K562 (cell line): ENCODE measurements around the gene SH3RF1. TPM values are rescaled to one million over a fixed set of nuclear protein-coding genes. Genes with fewer than 3 reads are reported as not detected.

Experiments
- ATAC-seq: fragments of 200-7000 bp; cut with Tn5 transposase; 3 replicates; pipeline ENCODE4 v1.9.1; 2020; ENCODE audit warnings: moderate library complexity
- BruUV-seq: library from RNA; stranded (reverse); fragments of 400-500 nt; replicated peaks from 2 replicates; lab custom pipeline; 2021; lab: Mats Ljungman, UMichigan
- CTCF ChIA-PET: fragments of 300-600 bp; formaldehyde crosslinking; extraction: SDS; loops from one replicate; lab custom pipeline; 2021; ENCODE audit warnings: low intra/inter-chr PET ratio; lab: Yijun Ruan, JAX
- POLR2A ChIA-PET: fragments of 300-600, 350-650 bp; sonication (Branson Sonifier 250); formaldehyde crosslinking; extraction: SDS; loops from one replicate; lab custom pipeline; 2021; ENCODE audit warnings: antibody characterized with exemption, inconsistent platforms; lab: Yijun Ruan, JAX
- DNase-seq, 4 experiments: peaks; one replicate each; pipeline versions ENCODE4 v3.0.0 to v3.0.0-alpha.2; 2011 to 2018; ENCODE audit warnings: low spot score in 3 of 4, mixed read lengths in 3 of 4; ENCODE audit errors: extremely low read depth in 1 of 4
- FAIRE-seq: peaks from 2 replicates; lab custom pipeline; 2011; peaks lifted over from hg19 to GRCh38; lab: Jason Lieb, UNC
- H2AFZ ChIP-seq: 2 replicates; pipeline ENCODE4 v1.6.0; 2011; ENCODE audit warnings: low read depth, low read length, control low read depth, inconsistent platforms
- H3K27ac ChIP-seq: fragments of 200-600 bp; 3 replicates; pipeline ENCODE4 v1.8.0; 2011; ENCODE audit warnings: low read depth, mild to moderate bottlenecking, control low read depth, inconsistent platforms, low read length, moderate library complexity, mixed read lengths; ENCODE audit errors: extremely low read depth
- H3K27me3 ChIP-seq, 2 experiments: fragments of 300-600 bp in 1 of 2; 2 replicates in 1 of 2; 3 replicates in 1 of 2; pipeline versions ENCODE4 v1.6.0 to v1.8.0; 2011; ENCODE audit warnings: inconsistent platforms in 2 of 2, low read length in 2 of 2, mild to moderate bottlenecking in 1 of 2, mixed read lengths in 1 of 2, moderate library complexity in 1 of 2; ENCODE audit not compliant: control insufficient read depth in 2 of 2, insufficient read depth in 2 of 2
- H3K36me3 ChIP-seq: fragments of 300-600 bp; 3 replicates; pipeline ENCODE4 v1.8.0; 2011; ENCODE audit warnings: mild to moderate bottlenecking, low read length, inconsistent platforms; ENCODE audit not compliant: control insufficient read depth, insufficient read depth
- H3K4me1 ChIP-seq, 2 experiments: fragments of 200-600 bp in 1 of 2; replicated peaks in 1 of 2; 2 replicates in 1 of 2; 3 replicates in 1 of 2; pipeline versions ENCODE4 v1.5.1 to v1.8.0; 2011; ENCODE audit warnings: inconsistent platforms in 2 of 2, low read length in 2 of 2, mild to moderate bottlenecking in 1 of 2, mixed read lengths in 1 of 2, moderate library complexity in 1 of 2; ENCODE audit not compliant: control insufficient read depth in 2 of 2, insufficient read depth in 2 of 2
- H3K4me2 ChIP-seq: 2 replicates; pipeline ENCODE4 v1.6.1; 2011; ENCODE audit warnings: low read length, control low read depth, inconsistent platforms, mixed read lengths; ENCODE audit not compliant: insufficient read depth
- H3K4me3 ChIP-seq: fragments of 200-600 bp; sonication (generic), shearing (Covaris generic); 2 replicates; pipeline ENCODE4 v1.5.1; 2016; ENCODE audit warnings: control low read depth, inconsistent platforms
- H3K79me2 ChIP-seq: fragments of 200-600 bp; 3 replicates; pipeline ENCODE4 v1.8.0; 2011; ENCODE audit warnings: low read length, inconsistent platforms; ENCODE audit not compliant: control insufficient read depth, insufficient read depth
- H3K9ac ChIP-seq, 2 experiments: 2 replicates each; pipeline versions ENCODE4 v1.6.0 to v1.6.1; 2011; ENCODE audit warnings: low read depth in 2 of 2, low read length in 2 of 2, control low read depth in 1 of 2, inconsistent platforms in 1 of 2, mild to moderate bottlenecking in 1 of 2, mixed read lengths in 1 of 2; ENCODE audit not compliant: insufficient read depth in 1 of 2
- H3K9me1 ChIP-seq: one replicate; pipeline ENCODE4 v1.6.0; 2011; ENCODE audit warnings: inconsistent platforms, mild to moderate bottlenecking, low read length, moderate library complexity; ENCODE audit not compliant: control insufficient read depth, insufficient read depth
- H3K9me3 ChIP-seq: replicated peaks from 2 replicates; pipeline ENCODE4 v1.5.1; 2011; ENCODE audit warnings: low read depth, low read length, inconsistent platforms; ENCODE audit not compliant: control insufficient read depth, insufficient read depth
- H4K20me1 ChIP-seq: replicated peaks from 2 replicates; pipeline ENCODE4 v1.6.1; 2011; ENCODE audit warnings: low read length, inconsistent platforms, mixed read lengths; ENCODE audit not compliant: control insufficient read depth, insufficient read depth
- CREBBP ChIP-seq: IDR thresholded peaks from one replicate; pipeline ENCODE4 v1.6.1; 2012; ENCODE audit warnings: low read depth, mild to moderate bottlenecking, control low read depth, inconsistent platforms, low read length
- CXXC5 ChIP-seq: fragments of 250-450 bp; sonication (Bioruptor Pico); IDR thresholded peaks from 2 replicates; pipeline ENCODE4 v1.8.0; 2022; ENCODE audit warnings: inconsistent platforms, mild to moderate bottlenecking, moderate library complexity
- KDM2B ChIP-seq: fragments of 250-450 bp; sonication (Bioruptor Pico); IDR thresholded peaks from 2 replicates; pipeline ENCODE4 v1.8.0; 2021; ENCODE audit warnings: mild to moderate bottlenecking, moderate library complexity
- NCOR1 ChIP-seq: fragments of 450-650 bp; IDR thresholded peaks from 2 replicates; pipeline ENCODE4 v1.6.1; 2016; ENCODE audit warnings: mild to moderate bottlenecking, moderate library complexity
- PHF21A ChIP-seq: fragments of 450-650 bp; IDR thresholded peaks from 2 replicates; pipeline ENCODE4 v1.6.1; 2017; ENCODE audit warnings: low read depth, borderline replicate concordance
- POLR2H ChIP-seq: IDR thresholded peaks from 2 replicates; pipeline ENCODE4 v1.6.1; 2016; ENCODE audit warnings: missing genetic modification characterization, low read depth, mild to moderate bottlenecking, control low read depth, missing compliant biosample characterization, moderate library complexity
- RBM39 ChIP-seq: fragments of 200-400 bp; formaldehyde crosslinking; optimal IDR thresholded peaks from 2 replicates; pipeline ENCODE3; 2018; ENCODE audit warnings: low read depth, low read length
- WHSC1 ChIP-seq: IDR thresholded peaks from one replicate; pipeline ENCODE4 v1.6.1; 2012; ENCODE audit warnings: low read length, control low read depth, inconsistent platforms
- ZC3H4 ChIP-seq: sonication (generic); formaldehyde crosslinking; IDR thresholded peaks from 2 replicates; pipeline ENCODE4 v1.9.0; 2021; ENCODE audit warnings: missing genetic modification reagents, borderline replicate concordance
- ZFP91 ChIP-seq: sonication (generic); formaldehyde crosslinking; IDR thresholded peaks from 2 replicates; pipeline ENCODE4 v1.8.0; 2022; ENCODE audit warnings: mild to moderate bottlenecking, missing genetic modification reagents
- WGBS: fragments of 100-300 bp; shearing (Covaris generic); methylation state at CpG from one replicate; pipeline ENCODE4 v1.1.6; 2016; ENCODE audit warnings: low coverage, mixed read lengths; ENCODE audit not compliant: insufficient coverage; ENCODE audit errors: missing lambda C conversion rate; 5-methylcytosine and 5-hydroxymethylcytosine counted together
- in situ Hi-C: fragments of 300-500 bp; cut with MboI; formaldehyde crosslinking; loops from 4 replicates; pipeline ENCODE4 v1.15.0; 2018; ENCODE audit warnings: inconsistent platforms, mixed read lengths
- intact Hi-C: fragments of 100-400 bp; cut with micrococcal nuclease; formaldehyde crosslinking; loops from 2 replicates; pipeline ENCODE4 v1.14.2; 2022
- polyA plus RNA-seq, 8 experiments: library from polyadenylated mRNA; depleted of rRNA in 4 of 8; stranded (reverse) in 5 of 8; unstranded in 3 of 8; fragments of >200 nt; fragmentation: Nextera tagmentation in 2 of 8; fragmentation: Illumina TruSeq in 1 of 8; extraction: Ambion mirVana in 2 of 8; extraction: Trizol in 1 of 8; gene quantifications; 2 replicates each; pipeline versions ENCODE4 v1.2.1 to v1.2.3, GENCODE V29; 2011 to 2014; ENCODE audit warnings: inconsistent platforms in 1 of 8, missing spikeins in 1 of 8
- total RNA-seq, 7 experiments: library from RNA; depleted of rRNA in 6 of 7; stranded (reverse); fragments of >200 nt in 6 of 7; fragmentation: Illumina TruSeq in 2 of 7; extraction: Trizol in 2 of 7; gene quantifications; 2 replicates each; pipeline versions ENCODE4 v1.2.1 to v1.2.3, GENCODE V29; 2011 to 2021; ENCODE audit warnings: low replicate concordance in 1 of 7
- TF ChIP-seq, protein P1 (sequence below): fragments of 450-650 bp; IDR thresholded peaks from 2 replicates; pipeline ENCODE4 v1.6.1; 2018; ENCODE audit not compliant: partially characterized antibody
- TF ChIP-seq, protein P2 (sequence below): fragments of 250-450 bp; sonication (Bioruptor Pico); IDR thresholded peaks from 2 replicates; pipeline ENCODE4 v1.5.1; 2021; ENCODE audit warnings: mild to moderate bottlenecking

SH3RF1 gene
- total and polyA plus RNA-seq, 9 of the 15 experiments (the other 6 are each of a cell fraction or from before 2014, with no cell fraction given) = 0.04 to 0.16 (median 0.11) TPM; not detected in 6

- TF ChIP-seq, protein P1, sequence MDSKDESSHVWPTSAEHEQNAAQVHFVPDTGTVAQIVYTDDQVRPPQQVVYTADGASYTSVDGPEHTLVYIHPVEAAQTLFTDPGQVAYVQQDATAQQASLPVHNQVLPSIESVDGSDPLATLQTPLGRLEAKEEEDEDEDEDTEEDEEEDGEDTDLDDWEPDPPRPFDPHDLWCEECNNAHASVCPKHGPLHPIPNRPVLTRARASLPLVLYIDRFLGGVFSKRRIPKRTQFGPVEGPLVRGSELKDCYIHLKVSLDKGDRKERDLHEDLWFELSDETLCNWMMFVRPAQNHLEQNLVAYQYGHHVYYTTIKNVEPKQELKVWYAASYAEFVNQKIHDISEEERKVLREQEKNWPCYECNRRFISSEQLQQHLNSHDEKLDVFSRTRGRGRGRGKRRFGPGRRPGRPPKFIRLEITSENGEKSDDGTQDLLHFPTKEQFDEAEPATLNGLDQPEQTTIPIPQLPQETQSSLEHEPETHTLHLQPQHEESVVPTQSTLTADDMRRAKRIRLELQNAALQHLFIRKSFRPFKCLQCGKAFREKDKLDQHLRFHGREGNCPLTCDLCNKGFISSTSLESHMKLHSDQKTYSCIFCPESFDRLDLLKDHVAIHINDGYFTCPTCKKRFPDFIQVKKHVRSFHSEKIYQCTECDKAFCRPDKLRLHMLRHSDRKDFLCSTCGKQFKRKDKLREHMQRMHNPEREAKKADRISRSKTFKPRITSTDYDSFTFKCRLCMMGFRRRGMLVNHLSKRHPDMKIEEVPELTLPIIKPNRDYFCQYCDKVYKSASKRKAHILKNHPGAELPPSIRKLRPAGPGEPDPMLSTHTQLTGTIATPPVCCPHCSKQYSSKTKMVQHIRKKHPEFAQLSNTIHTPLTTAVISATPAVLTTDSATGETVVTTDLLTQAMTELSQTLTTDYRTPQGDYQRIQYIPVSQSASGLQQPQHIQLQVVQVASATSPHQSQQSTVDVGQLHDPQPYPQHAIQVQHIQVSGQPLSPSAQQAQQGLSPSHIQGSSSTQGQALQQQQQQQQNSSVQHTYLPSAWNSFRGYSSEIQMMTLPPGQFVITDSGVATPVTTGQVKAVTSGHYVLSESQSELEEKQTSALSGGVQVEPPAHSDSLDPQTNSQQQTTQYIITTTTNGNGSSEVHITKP = no peak
- no peak for TF ChIP-seq ZFP91 (CRISPR knock-in tag)
- TF ChIP-seq POLR2H (tag) = no peak
- no peak for TF ChIP-seq CREBBP
- TF ChIP-seq, all 486 proteins: peak for 0
These were observed 34.9 kb upstream of the SH3RF1 start (continued) for GRCh38 chr4:169305651-169306050.

DNA sequence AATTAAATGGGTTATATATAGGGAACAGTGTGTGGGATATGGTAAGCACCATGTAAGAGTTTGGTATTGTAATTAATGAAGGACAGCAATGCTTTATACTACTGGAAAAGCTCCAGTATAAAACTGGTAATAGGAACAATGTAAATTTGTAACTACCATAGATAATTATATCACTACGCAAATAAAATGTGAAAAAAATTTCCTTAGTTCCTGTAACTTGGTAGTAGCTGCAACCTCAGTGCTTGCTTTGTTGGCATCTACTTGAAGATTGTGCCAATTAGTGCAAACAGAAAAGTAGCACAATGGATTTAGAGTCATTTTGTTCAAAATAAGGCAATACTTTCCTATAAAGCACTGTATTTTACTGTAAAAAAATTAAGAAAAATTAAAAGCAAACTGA, 34.4 kb upstream of the SH3RF1 start:
- no peaks in the 10 kb centered on the region for H3K36me3 ChIP-seq
- CTCF ChIA-PET = no interaction called here
- no peak for FAIRE-seq

More for the DNA sequence above, 34.4 kb upstream of the SH3RF1 start:
- H4K20me1 ChIP-seq = no peaks in the 10 kb centered on the region
- TF ChIP-seq WHSC1 = no peak
- TF ChIP-seq, protein P2, sequence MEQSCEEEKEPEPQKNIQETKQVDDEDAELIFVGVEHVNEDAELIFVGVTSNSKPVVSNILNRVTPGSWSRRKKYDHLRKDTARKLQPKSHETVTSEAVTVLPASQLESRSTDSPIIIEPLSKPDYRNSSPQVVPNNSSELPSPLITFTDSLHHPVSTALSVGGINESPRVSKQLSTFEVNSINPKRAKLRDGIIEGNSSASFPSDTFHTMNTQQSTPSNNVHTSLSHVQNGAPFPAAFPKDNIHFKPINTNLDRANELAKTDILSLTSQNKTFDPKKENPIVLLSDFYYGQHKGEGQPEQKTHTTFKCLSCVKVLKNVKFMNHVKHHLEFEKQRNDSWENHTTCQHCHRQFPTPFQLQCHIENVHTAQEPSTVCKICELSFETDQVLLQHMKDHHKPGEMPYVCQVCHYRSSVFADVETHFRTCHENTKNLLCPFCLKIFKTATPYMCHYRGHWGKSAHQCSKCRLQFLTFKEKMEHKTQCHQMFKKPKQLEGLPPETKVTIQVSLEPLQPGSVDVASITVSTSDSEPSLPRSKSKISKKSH = no peak
- no peak for TF ChIP-seq CXXC5 (CRISPR knock-in tag)
- no peak for TF ChIP-seq RBM39
- no peak for TF ChIP-seq KDM2B (CRISPR knock-in tag)
- no peak for TF ChIP-seq NCOR1
- no peak for TF ChIP-seq PHF21A
- no peak for TF ChIP-seq ZC3H4 (CRISPR knock-in tag)
- TF ChIP-seq, all 486 proteins: peak for 0
- Histone ChIP-seq H3K27ac (no peak overlapping the region), H3K9me3 (no peaks in the 10 kb centered on the region), H3K79me2 (no peaks in the 10 kb centered on the region), H3K9ac (no peak overlapping the region), H3K4me2 (no peak overlapping the region), H3K27me3 (no peaks in the 10 kb centered on the region), H3K4me3 (no peak overlapping the region), H2AFZ (no peak overlapping the region), H3K9me1 (no peaks in the 10 kb centered on the region), H3K4me1 (no peaks in the 10 kb centered on the region)
- WGBS = 0% methylated on average over 1 of the region's 1 CpG
- POLR2A ChIA-PET = no interaction called here
- in situ Hi-C loops = no loop called here
- no TSS peak for BruUV-seq
- ATAC-seq = no peak
- intact Hi-C loops = no loop called here
- DNase-seq = no peak
